ENCODE data around the gene ATP8B3. TPM values are rescaled to one million over a fixed set of nuclear protein-coding genes. Genes with fewer than 3 reads are reported as not detected.
A peak's percentile ranks its signal among the peaks of the same experiment; 100 is the strongest.
"Not testable (repeated sequence)": the region's sequence is repeated elsewhere in the genome, so short reads cannot be mapped to it uniquely, and the experiment has no call there.

Gene ATP8B3
- total RNA-seq, 1 donor: 4.3 TPM

DNA sequence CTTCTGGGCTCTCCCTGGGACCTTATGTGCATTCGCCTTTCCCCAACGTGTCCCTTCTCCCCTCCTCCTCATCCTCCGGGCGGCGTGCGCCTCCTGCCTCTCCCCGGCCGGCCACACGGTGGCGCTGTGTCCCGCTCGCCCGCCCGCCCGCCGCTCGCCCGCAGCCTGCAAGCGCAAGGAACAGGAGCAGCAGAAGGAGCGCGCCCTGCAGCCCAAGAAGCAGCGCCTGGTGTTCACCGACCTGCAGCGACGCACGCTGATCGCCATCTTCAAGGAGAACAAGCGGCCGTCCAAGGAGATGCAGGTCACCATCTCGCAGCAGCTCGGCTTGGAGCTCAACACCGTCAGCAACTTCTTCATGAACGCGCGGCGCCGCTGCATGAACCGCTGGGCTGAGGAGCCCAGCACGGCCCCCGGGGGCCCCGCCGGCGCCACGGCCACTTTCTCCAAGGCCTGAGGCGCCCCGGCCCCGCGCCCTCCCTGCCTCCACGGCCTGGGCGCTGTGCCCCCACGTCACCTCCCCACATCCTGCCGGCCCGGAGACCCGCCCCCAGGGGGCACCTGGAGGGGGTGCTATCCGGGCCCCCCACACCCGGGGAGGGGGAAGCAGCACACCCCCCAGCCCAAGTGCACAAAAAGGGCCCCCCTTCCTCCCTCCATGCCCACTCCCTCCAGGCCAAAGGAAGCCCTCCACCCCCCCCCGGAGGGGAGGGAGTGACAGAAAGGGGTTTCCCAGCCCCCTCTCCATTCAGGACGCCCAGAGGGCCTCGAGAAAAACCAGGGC is 36.9 kb downstream of the ATP8B3 start:
- no peak for DNase-seq (ENCODE audit: low read depth in 2 of 3, low spot score in 2 of 3)

DNA sequence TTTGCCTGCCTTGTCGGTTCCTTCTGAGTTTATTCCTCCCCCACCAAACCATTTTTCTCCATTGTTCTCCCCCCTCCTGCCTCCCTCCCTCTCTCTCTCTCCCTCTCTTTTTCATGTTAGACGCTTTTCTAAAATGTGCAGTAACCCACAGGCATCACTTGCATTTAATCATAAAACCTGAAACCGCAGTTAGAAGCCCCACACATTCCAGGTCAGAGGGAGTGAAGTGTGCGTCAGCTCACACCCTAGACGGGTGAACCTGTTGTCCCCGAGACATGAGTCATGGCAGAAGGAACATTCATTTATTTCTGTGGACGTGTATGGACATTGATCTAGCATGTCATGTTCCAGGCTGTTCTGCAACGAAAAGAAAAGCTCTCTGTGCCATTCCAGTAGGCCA is 38.9 kb downstream of the ATP8B3 start:
- no peak for DNase-seq (ENCODE audit: low read depth in 2 of 3, low spot score in 2 of 3)

DNA sequence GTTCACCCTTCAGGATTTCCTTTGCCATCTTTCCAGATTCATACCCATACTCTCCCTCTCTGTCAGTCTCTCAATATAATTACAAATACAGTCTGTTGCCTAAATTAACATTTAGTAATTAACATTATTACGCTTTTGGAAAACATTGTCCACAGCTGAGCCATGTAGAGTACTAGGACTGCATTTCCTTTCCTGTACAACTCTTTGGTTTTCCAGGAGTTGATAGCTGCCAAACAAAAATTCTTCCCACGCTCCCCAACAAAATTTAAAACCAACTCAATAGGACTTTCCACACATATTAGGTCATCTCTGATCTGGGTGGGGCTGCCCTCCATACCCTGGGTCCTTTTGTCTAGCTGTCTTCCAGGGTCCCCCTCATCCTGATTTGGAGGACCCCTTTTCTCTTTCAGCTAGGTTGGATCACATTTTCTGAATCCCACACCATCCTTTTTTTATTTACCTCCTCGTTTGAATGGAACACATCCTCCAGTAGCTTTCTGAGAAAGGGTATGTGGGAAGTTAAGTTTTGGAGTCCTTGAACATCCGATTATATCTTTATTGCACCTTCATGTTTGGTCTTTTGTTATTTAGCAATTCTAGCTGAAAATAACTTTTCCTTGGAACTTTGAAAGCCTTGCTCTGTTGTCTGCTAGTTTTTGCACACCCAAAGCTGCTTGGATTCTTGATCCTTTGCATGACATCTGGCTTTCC is 41.1 kb downstream of the ATP8B3 start:
- no peak for DNase-seq (ENCODE audit: low read depth in 2 of 3, low spot score in 2 of 3)

DNA sequence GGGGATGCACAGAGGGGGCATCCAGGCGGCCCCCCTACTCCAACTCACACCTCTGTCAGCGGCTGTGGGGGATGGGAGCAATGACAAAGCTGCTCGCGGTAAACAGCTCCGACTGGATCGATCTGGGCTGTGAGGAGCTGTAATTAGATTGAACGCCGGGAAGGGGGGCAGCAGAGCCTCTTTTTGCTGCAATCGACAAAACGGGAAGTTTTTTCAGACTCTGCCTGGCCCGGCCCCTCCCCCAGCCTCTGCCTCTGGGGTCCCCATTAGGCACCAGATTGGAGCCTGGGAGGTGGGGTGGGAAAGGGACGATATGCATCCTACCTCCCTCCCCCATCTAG is 42.5 kb downstream of the ATP8B3 start:
- no peak for DNase-seq (ENCODE audit: low read depth in 2 of 3, low spot score in 2 of 3)

DNA sequence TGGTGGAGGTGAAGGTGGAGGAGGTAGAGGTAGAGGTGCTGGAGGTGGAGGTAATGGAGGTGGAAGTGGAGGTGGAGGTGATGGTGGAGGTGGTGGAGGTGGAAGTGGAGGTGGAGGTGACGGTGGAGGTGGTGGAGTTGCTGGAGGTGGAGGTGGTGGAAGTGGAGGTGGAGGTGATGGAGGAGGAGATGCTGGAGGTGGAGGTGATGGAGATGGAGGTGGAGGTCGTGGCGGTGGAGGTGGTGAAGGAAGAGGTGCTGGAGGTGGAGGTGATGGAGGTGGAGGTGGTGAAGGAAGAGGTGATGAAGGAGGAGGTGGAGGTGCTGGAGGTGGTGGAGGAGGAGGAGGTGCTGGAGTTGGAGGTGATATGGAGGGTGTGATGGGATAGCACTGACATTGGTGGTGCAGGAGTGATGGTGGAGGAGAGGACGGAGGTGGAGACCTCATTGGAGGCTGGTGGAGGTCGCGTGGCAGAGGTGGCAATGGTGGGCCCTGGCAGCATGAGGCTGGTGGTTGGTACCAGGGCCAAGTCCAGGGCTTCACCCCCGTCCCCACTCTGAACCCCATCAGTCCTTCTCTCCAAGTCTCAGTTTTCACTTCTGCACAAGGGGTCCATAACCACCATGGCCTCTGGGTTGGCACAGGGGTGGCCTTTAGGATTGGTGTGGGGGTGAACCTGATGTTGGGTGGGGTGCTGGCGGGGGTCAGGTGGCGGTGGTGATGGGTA is 43.0 kb downstream of the ATP8B3 start:
- DNase-seq (ENCODE audit: low read depth in 2 of 3, low spot score in 2 of 3): no peak

DNA sequence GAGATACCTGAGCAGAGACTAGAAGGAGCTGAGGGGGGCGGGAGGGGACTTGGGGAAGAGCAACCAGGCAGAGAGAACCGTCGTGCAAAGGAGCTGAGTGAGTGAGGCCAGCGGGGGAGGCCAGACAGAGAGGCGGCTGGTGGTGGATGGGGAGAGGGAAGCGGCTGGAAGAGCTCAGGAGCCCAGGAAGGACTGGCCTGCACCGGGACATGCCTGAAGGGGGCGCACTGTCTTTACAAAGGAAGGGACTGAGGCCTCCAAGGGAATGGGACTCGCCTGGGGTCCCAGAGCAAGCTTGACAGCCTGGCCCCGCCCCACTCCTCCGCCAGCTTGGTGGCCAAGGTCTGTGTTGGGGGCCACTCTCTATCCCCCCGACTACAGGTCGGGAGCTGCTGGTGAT is 43.8 kb downstream of the ATP8B3 start:
- no peak for DNase-seq (ENCODE audit: low read depth in 2 of 3, low spot score in 2 of 3)

DNA sequence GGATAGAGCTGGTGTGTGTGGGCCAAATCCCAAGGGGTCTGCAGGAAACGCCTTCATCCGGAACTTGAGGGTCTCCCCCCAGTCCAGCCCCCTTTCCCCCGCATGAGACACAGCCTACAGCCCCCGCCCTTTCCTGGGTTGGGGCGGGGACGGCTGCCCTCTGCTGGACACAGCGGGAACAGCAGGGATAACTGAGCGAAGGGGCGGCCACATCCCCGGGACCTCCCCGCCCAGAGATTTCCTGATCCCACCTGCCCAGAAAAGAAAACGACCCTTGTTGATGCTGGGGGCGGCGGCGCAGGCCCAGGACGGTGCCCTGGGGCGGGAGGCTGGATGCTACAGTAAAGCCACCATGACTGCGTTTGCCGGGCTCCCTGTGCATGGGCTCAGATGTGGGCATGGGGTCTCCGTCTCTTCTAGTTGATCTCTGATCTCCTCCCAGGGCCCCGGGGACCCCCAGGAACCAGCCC is 44.6 kb downstream of the ATP8B3 start:
- DNase-seq (ENCODE audit: low read depth in 2 of 3, low spot score in 2 of 3): peak in 2 of 3 donors; percentile 33 to 51

DNA sequence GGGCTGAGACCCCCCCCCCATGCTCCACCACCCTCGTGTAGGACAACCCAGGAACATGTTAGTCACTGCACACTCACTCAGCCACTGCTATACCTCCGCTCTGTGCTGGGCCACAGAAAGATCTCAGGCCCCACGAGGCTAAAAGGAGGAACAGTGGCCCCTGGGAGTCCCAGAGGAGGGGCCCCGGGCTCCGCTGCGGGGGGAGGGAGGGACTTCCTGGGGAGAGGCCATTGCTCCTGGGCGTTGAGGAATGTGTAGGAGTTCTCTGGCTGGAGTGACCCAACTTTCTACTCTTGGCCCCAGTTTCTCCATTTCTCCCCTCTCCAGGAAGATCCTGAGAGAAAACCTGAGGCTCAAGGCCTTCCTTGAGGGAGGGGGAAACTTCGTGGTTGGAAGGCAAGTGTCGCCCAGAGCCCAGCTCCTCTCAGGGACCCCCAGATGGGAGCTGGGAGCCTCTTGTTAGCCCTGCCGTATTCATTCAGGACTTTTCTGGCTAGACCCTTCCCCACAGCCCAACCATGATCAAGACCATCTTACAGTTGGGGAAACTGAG is 45.2 kb downstream of the ATP8B3 start:
- DNase-seq (ENCODE audit: low read depth in 2 of 3, low spot score in 2 of 3): no peak

DNA sequence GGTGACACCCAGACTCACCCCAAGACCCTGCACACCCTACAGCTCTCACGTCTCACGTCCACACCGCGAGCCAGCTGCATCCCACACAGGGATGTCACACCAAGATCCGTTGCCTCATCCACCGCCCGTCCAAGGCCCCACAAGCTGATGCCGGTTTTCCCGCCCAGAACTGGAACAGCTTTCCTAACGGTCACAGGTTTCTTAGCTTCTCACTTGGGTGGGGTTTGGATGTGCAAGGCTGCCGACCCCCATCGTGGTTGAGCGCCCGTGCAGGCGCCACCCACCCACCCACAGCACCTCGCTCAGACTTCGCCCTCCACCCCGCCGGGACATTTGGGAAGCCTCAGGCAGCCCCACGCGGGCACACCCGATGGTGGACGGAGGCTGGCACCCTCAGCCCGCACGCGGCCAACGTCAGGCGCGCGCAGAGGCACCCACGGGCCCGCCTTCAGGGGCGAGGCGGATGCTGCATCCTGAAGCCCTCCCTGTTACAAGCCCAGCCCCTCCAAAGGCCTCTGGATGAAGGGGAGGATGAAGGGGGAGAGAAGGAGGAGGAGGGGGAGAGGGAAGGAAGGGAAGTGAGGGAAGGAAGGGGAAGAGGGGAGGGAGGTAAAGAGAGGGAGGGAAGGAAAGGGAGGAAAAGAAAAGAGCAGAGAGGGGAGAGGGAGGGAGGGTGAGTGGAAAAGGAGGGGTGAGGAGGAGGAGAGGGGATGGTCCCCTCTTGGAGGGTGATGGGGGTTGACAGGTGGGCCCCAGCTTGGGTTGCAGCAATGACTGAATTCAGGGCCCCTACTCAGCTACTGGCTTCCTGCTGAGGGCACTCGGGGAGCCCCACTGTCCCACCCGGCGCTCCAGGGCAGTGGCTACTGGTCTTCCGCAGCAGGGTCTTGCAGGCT is 45.9 kb downstream of the ATP8B3 start:
- DNase-seq (ENCODE audit: low read depth in 2 of 3, low spot score in 2 of 3): no peak

DNA sequence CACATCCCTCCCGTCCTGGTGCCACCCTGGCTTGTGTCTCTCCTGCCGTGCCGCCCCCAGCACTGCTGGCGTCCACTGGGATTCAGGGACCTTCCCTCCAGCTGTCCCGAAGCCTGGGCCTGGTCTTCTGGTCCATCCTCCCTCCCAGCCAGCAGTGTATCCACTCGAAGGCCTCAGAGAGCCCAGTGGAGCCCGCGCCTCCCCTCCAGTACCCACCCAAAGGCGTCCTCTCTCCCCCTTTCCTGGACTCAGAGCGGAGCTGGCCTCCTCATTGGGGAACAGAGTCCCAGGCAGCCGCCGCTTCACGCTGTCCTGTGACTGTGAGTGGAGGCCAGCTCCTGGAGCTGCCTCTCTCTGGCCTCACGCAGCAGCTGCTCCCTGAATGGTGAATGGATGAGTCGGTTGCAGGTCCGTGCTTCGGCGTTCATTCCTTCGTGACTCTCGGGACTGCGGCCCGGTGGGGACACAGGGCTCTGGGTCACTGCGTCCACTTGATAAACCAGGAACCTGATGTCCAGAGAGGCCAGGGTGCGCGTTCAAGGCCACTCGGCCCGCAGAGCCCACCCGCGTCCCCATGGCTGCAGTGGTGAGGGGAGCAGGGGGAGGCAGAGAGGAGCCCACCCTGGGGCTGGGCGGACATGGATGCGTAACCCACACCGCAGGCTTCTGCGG is 46.7 kb downstream of the ATP8B3 start:
- no peak for DNase-seq (ENCODE audit: low read depth in 2 of 3, low spot score in 2 of 3)

DNA sequence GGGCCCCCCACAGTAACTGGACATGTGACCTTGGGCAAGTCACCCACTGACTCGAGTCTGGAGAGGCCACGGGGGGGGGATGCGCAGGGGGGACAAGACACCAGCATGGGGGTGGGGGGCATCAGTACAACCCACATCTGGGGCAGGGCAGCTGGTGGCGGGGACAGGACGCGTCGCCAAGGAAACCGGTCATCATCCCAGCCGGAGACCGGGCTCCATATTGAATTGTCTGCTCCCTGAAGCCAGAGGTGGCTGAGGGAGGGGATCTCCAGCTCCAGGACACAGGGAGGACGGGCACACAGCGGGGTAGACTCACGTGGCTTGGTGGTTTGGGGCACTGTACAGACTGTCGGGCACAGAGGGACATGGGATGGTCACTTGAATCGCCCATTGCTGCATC is 47.3 kb downstream of the ATP8B3 start:
- DNase-seq (ENCODE audit: low read depth in 2 of 3, low spot score in 2 of 3): no peak

DNA sequence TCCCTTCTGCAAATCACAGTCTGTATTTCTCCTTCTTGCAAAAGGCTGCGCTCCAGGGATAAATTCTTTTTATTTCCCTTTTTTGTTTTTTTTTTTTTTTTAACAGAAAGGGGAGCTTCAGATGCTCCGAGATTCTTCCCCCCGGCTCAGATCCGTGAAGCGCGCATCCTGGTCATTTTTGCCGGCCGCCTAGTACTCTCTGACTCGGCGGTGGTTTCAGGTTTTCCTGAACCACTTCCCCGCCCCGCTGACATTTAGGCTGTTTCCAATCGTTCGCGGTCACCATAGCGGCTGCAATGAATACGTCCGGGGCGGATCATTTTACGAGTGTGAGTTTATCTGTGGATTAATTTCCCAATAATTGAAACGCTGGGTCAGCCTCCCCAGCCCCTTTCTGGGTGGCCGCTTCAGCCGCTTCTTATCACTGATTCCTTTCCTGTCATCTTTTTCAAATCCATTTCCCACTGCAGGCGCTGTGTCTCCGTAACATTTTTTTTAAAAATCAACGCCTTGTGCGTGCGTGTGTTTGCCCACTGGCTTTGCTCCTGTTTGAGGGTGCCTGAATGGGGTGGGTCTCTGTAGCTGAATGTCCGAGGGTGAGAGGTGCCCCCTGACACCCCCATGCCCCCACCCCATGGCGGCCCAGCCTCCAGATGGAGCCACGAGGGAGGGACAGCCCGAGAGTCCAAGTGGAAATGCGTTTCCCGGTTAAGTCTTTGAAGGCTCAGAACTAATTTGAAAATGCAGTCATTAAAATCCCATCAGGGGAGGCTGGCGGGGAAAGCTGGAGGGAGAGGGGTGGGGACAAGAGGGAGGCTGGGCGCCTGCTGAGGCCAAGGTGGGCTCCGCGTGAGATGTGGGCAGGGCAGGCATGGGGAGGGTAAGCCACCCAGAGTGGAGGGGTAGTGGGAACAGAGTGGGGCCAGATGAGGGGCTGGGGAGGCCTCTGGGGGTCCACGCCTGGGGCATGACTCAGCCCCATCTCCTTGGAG is 48.1 kb downstream of the ATP8B3 start:
- DNase-seq (ENCODE audit: low read depth in 2 of 3, low spot score in 2 of 3): no peak

DNA sequence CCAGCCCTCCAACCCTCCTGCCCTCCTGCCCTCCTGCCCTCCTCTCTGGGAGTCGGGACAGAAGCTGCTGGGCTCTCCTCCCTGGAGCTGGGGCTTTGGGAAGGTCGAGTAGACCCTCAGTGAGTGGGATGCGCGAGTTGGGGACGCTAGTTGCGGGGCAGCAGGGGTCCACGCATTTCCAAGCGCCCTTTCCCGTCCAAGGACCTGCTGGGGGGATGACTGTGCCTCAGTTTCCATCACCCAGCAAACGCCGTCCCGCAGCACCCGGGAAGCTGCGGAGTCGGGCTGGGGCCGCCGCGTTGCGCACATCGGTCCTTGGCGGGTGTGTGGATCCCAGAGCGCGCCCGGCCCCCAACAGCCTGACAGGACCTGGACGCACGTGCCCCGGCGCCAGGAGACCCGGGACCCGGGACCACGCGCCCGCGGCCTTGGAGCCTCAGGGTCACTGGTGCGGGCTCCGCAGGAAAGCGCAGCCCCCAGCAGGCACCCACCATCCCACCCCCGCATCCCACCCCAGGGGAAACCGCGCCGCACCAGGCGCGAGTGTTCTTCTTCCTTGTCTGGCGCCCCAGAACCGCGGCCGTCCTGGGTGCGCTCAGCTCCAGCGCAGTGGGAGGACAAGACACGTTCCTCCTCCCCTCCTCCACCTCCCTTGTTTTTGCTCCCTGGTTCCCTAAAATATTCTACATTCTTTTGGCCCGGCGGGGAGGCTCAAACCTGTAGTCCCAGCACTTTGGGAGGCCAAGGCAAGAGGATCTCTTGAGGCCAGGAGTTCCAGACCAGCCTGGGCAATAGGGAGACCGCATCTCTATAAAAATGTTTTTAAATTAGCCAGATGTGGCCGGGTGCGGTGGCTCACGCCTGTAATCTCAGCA is 49.6 kb downstream of the ATP8B3 start:
- no peak for DNase-seq (ENCODE audit: low read depth in 2 of 3, low spot score in 2 of 3)

DNA sequence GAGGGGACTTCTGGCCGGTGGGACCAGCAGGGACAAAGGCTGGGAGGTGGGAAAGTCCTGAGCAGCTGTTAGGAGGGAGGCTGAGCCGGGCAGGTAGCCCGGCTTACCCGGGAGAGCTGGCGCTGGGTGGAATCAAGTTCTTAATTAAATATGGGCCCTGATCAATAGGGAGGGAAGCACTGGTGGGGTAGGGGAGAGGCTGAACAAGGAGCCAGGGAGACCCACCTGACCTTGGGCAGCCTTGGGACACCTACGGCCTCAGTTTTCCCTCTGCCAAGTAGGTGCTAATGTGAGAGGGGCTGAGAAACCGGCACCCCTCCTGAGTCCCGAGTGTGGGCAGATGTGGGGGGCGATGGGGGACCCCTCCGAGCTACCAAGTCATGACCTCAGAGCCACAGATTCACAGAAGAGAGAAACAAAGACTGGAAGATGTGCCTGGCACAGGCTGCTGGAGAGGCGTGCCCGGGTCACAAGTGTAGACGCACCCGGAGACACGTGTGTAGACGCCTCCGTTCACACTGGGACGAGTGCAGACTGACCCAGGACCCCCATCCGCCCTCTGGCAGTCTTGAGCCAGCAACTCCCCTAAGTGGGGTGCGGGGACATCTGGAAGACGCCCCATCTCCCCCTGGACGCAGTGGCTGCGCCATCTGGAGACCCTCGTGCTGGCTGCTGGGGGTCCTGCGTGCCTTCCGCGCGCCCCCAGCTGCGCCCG is 50.4 kb downstream of the ATP8B3 start:
- no peak for DNase-seq (ENCODE audit: low read depth in 2 of 3, low spot score in 2 of 3)

DNA sequence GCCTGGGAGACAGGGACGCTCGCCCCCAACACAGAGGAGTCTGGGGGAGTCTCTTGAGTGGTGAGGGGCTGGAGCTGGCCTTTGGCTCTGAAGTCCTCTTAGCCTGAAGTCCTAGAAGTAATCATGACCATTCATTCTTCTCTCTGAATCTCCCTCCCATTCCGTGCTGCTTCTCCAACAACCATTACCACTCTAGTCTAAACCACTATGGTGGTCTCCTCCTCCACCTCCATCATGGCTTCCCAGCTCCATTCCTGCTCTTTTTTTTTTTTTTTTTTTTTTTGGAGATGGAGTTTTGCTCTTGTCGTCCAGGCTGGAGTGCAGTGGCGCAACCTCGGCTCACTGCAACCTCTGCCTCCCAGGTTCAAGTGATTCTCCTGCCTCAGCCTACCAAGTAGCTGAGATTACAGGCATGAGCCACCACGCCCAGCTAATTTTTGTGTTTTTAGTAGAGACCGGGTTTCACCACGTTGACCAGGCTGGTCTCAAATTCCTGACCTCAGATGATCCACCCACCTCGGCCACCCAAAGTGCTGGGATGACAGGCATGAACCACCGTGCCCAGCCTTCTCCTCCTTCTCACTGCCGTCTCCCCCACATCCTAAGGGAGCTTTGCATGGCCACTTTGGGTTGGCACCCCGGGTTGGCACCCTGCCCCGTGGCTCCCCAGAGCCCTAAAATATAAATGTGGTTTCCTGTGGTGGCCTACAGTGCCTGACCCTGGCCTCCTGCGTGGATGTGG is 51.1 kb downstream of the ATP8B3 start:
- not testable (repeated sequence) for DNase-seq (ENCODE audit: low read depth in 2 of 3, low spot score in 2 of 3)

DNA sequence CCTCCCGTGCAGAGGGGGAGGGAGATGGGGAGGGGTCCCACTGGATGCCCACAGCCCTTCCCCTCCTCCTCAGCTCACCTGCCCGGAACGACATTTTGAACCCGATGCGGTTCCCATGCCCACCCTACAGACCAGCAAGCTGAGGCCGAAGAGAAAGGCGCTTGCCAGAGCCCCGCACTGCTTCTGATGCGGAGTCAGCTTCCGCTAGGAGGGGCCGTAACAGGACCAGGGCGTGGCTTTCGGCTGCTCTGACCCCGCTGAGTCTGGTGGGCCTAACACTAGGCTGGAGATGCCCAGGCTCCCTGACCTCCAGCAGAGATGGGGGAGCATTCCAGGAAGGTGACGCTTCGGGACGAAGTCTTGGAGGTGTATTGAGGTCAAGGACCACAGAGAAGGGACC is 52.1 kb downstream of the ATP8B3 start:
- DNase-seq (ENCODE audit: low read depth in 2 of 3, low spot score in 2 of 3): no peak
